Measurements from ENCODE around the gene CTSA. TPM values are rescaled to one million over a fixed set of nuclear protein-coding genes. Genes with fewer than 3 reads are reported as not detected.

The CTSA gene
- total and polyA plus RNA-seq, 12 donors, result 306 to 854 (median 549) TPM

DNA sequence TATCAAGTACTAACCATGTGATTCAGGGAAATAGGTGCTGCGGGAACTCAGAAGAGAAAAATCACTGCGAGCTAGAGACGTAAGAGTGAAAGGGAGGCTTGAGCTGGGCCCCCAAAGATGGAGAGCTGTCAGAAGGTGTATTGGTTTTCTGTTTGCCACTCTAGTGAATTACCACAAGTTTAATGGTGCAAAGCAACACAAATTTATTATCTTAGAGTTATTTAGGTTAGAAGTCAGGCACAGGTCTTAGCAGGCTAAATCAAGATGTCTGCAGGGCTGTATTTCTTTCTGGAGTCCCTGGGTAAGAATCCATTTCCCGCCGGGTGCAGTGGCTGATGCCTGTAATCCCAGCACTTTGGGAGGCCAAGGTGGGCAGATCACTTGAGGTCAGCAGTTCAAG is 31.2 kb upstream of the CTSA start:
- no peak for TF ChIP-seq POLR2A (IDR thresholded peaks at IDR 0.05)
- TF ChIP-seq, protein P1, sequence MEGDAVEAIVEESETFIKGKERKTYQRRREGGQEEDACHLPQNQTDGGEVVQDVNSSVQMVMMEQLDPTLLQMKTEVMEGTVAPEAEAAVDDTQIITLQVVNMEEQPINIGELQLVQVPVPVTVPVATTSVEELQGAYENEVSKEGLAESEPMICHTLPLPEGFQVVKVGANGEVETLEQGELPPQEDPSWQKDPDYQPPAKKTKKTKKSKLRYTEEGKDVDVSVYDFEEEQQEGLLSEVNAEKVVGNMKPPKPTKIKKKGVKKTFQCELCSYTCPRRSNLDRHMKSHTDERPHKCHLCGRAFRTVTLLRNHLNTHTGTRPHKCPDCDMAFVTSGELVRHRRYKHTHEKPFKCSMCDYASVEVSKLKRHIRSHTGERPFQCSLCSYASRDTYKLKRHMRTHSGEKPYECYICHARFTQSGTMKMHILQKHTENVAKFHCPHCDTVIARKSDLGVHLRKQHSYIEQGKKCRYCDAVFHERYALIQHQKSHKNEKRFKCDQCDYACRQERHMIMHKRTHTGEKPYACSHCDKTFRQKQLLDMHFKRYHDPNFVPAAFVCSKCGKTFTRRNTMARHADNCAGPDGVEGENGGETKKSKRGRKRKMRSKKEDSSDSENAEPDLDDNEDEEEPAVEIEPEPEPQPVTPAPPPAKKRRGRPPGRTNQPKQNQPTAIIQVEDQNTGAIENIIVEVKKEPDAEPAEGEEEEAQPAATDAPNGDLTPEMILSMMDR (IDR thresholded peaks at IDR 0.05), result no peak
- H3K9me3 ChIP-seq (replicated peaks in 1 of 3), result no peaks in the 10 kb centered on the region
- 90 to 100% (median 92%) methylated on average over 3 to 5 of the region's 5 CpGs for WGBS, 4 donors
- no peak overlapping the region for H3K4me3 ChIP-seq
- H3K27me3 ChIP-seq, result no peaks in the 10 kb centered on the region
- peaks cover 18 to 32% of the 10 kb centered on the region in 2 donors for H3K4me1 ChIP-seq (replicated peaks in 1 of 2)
- no peak for DNase-seq
- intact Hi-C loops (cut with DNase I), result no loop called here
- H3K27ac ChIP-seq, result no peak overlapping the region
- H3K36me3 ChIP-seq (replicated peaks in 1 of 2), result no peaks in the 10 kb centered on the region

GRCh38 chr20:45860560-45861220 is 30.4 kb upstream of the CTSA start:
- 42 to 46% (median 42%) methylated on average over 7 of the region's 7 CpGs for WGBS, 4 donors
- Histone ChIP-seq H3K36me3 (replicated peaks in 1 of 2) (no peaks in the 10 kb centered on the region), H3K27ac (peak overlapping the region in 4 of 5 donors; percentile 1 to 51 (median 4)), H3K4me1 (replicated peaks in 1 of 2) (peaks cover 11 to 25% of the 10 kb centered on the region in 2 donors), H3K4me3 (no peak overlapping the region), H3K9me3 (replicated peaks in 1 of 3) (no peaks in the 10 kb centered on the region), H3K27me3 (no peaks in the 10 kb centered on the region)
- DNase-seq, result peak in 2 of 7 donors; percentile 16 to 62
- TF ChIP-seq POLR2A (IDR thresholded peaks at IDR 0.05), result no peak
- TF ChIP-seq, protein P1 (IDR thresholded peaks at IDR 0.05), result no peak
- intact Hi-C loops (cut with DNase I), result no loop called here

DNA sequence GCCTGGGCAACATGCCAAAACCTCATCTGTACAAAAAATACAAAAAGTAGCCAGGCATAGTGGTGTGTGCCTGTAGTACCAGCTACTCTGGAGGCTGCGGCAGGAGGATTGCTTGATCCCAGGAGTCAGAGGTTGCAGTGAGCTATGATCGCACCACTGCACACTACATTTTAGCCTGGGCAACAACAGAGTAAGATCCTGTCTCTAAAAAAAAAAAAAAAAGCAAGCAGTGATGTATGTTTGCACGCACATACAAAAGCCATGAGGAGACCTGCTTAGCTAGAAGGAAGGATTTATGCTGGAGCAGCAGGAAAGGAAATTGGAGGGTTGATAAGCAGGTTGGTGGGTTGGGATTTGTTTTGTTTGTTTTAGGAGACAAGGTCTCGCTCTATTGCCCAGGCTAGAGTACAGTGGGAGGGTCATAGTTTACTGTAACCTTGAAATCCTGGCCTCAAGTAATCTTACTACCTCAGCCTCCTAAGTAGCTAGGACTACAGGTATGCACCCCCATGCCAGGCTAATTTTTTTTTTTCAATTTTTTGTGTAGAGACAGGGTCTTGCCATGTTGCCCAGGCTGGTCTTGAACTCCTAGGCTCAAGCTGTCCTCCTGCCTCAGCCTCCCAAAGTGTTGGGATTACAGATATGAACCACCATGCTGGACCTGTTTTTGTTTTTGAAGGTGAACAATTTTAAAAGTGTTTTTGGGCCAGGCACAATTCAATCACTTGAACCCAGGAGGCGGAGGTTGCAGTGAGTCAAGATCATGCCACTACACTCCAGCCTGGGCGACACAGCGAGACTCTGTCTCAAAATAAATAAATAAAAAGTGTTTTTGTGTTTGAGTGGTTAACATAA is 29.7 kb upstream of the CTSA start:
- peak in 1 of 7 donors; percentile 54 for DNase-seq
- 86 to 95% (median 94%) methylated on average over 7 of the region's 7 CpGs for WGBS, 4 donors
- H3K27ac ChIP-seq, result peak overlapping the region in 2 of 5 donors; percentile 1 to 51
- H3K36me3 ChIP-seq (replicated peaks in 1 of 2), result no peaks in the 10 kb centered on the region
- no peaks in the 10 kb centered on the region for H3K9me3 ChIP-seq (replicated peaks in 1 of 3)
- no peak for TF ChIP-seq POLR2A (IDR thresholded peaks at IDR 0.05)
- TF ChIP-seq, protein P1 (IDR thresholded peaks at IDR 0.05), result no peak
- no peak overlapping the region for H3K4me3 ChIP-seq
- intact Hi-C loops (cut with DNase I), result no loop called here
- peaks cover 4 to 17% of the 10 kb centered on the region in 2 donors for H3K4me1 ChIP-seq (replicated peaks in 1 of 2)
- no peaks in the 10 kb centered on the region for H3K27me3 ChIP-seq
